Right cardiac atrium (tissue), 5 donors: ENCODE results near the gene PHKG2. TPM values are rescaled to one million over a fixed set of nuclear protein-coding genes. Genes with fewer than 3 reads are reported as not detected.

Source experiments
- ATAC-seq, 2 donors: fragments of 200-7000 bp; cut with Tn5 transposase; one replicate each; pipeline versions ENCODE4 v1.8.0 to v1.9.1; 2020; ENCODE audit warnings: moderate library complexity in 2 of 2, mild to moderate bottlenecking in 1 of 2
- DNase-seq, 3 donors: peaks; one replicate each; pipeline ENCODE4 v3.0.0-alpha.2; 2020
- H3K27ac ChIP-seq: one replicate; pipeline ENCODE4 v1.5.1; 2013; ENCODE audit warnings: mild to moderate bottlenecking, low read length, control low read depth, moderate library complexity
- H3K27me3 ChIP-seq: one replicate; pipeline ENCODE4 v1.6.1; 2013; ENCODE audit not compliant: control insufficient read depth, insufficient read depth
- H3K4me1 ChIP-seq: one replicate; pipeline ENCODE4 v1.6.1; 2013; ENCODE audit warnings: low read length; ENCODE audit not compliant: control insufficient read depth, insufficient read depth
- H3K4me3 ChIP-seq: one replicate; pipeline ENCODE4 v1.5.1; 2013; ENCODE audit warnings: low read length, control low read depth
- H3K9me3 ChIP-seq: one replicate; pipeline ENCODE4 v1.6.1; 2013; ENCODE audit warnings: low read length; ENCODE audit not compliant: control insufficient read depth
- WGBS: extraction: QIAGEN DNeasy Blood & Tissue Kit; methylation state at CpG from one replicate; pipeline ENCODE4 v1.1.7; 2013; 5-methylcytosine and 5-hydroxymethylcytosine counted together
- intact Hi-C, 4 donors: fragments of 100-400 bp; cut with DNase I; formaldehyde crosslinking; loops; one replicate each; pipeline versions ENCODE4 v1.11.0 to v1.14.0; 2022 to 2023
- polyA plus RNA-seq: library from polyadenylated mRNA; stranded (reverse); fragments of 200-250 nt; gene quantifications from one replicate; pipeline ENCODE4 v1.2.3, GENCODE V29; 2013
- total RNA-seq, 4 donors: library from RNA; stranded (reverse); fragmentation: NEBNext Ultra II Directional; extraction: Animal tissue kit (Norgen Biotek cat#: 25700); gene quantifications; one replicate each; pipeline ENCODE4 v1.2.1, GENCODE V29; 2021
- donor health status: healthy with polysubstance abuse.
- donor health status: DM: no; HTN: yes; CAD: no.
- donor health status: DM: no; HTN: no; CAD: no.
- donor health status: DM: no; HTN: yes; CAD: no; lungs with severe emphysema.
- donor health status: DM: yes; HTN: yes; CAD: no.

The PHKG2 gene
- total and polyA plus RNA-seq, 5 donors, result 17.3 to 23.6 (median 19.2) TPM

GRCh38 chr16:30766206-30766932, 18.1 kb downstream of the PHKG2 start:
- no peak for ATAC-seq
- no peaks in the 10 kb centered on the region for H3K27me3 ChIP-seq
- H3K4me1 ChIP-seq, result peaks cover 9% of the 10 kb centered on the region
- intact Hi-C loops, result loop anchor here in 1 of 4 donors (10.0 kb wide), 1 partner anchor 62 kb away; no protein-coding TSS in a partner anchor
- no peaks in the 10 kb centered on the region for H3K9me3 ChIP-seq
- 78% methylated on average over 29 of the region's 29 CpGs for WGBS
- peak in 1 of 3 donors; percentile 56 for DNase-seq
- H3K4me3 ChIP-seq, result no peak overlapping the region
- H3K27ac ChIP-seq, result no peak overlapping the region

DNA sequence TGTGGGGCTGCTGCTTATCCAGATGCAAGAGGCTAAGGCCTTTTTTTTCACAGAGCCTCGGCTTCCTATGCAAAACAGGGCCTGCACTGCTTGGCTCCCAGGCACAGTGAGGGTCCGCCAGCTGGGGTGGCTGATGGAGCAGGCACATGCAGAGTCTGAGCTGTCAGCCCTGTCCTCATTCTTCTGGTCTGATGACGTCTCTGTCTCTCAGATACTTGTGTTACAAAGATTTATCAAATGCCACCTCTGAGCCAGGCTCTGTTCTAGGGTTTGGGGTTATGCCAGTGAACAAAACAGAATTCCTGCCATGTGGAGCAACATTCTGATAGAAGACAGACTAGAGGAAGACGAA, 18.7 kb downstream of the PHKG2 start:
- intact Hi-C loops, result loop anchor here in 1 of 4 donors (10.0 kb wide), 1 partner anchor 62 kb away; no protein-coding TSS in a partner anchor
- DNase-seq (peak in 1 of 3 donors; percentile 42), ATAC-seq (peak; percentile 4 to 39)
- H3K27ac ChIP-seq, result no peak overlapping the region
- peaks cover 9% of the 10 kb centered on the region for H3K4me1 ChIP-seq
- no peaks in the 10 kb centered on the region for H3K9me3 ChIP-seq
- H3K27me3 ChIP-seq, result no peaks in the 10 kb centered on the region
- WGBS, result 55% methylated on average over 4 of the region's 4 CpGs
- no peak overlapping the region for H3K4me3 ChIP-seq

- Histone ChIP-seq H3K4me1 (peaks cover 8% of the 10 kb centered on the region), H3K9me3 (no peaks in the 10 kb centered on the region), H3K4me3 (no peak overlapping the region), H3K27me3 (no peaks in the 10 kb centered on the region), H3K27ac (no peak overlapping the region)
- DNase-seq, result peak in 1 of 3 donors; percentile 49
- ATAC-seq, result no peak
- WGBS, result 83% methylated on average over 18 of the region's 18 CpGs
- intact Hi-C loops, result loop anchor here in 1 of 4 donors (10.0 kb wide), 1 partner anchor 63 kb away; no protein-coding TSS in a partner anchor
Measured at GRCh38 chr16:30767767-30768465, 19.7 kb downstream of the PHKG2 start.

DNA sequence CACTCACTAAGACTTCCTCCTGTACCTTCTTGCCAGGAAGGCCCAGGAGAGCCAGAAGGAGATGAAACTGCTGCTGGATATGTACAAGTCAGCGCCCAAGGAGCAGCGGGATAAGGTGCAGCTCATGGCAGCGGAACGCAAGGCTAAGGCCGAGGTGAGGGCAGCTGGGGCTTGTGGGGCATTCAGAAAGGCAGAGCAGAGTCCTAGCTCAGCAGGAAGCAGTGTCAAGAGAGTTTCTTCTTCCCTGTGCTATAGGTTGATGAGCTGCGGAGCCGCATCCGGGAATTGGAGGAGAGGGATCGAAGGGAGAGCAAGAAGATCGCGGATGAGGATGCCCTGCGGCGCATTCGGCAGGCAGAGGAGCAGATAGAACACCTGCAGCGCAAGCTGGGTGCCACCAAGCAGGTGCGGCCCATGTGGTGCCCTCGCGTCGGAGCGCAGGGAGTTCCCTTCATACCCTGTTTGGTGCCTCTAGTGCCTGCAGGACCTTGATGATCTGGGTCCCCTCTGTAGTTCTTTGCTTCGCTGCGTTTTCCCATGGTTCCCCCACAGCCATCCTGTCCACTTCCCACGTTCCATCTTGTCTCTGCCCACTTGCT, 20.5 kb downstream of the PHKG2 start:
- H3K4me1 ChIP-seq, result peaks cover 3% of the 10 kb centered on the region
- DNase-seq (no peak), ATAC-seq (no peak)
- no peak overlapping the region for H3K4me3 ChIP-seq
- no peaks in the 10 kb centered on the region for H3K27me3 ChIP-seq
- 95% methylated on average over 23 of the region's 23 CpGs for WGBS
- no peak overlapping the region for H3K27ac ChIP-seq
- no peaks in the 10 kb centered on the region for H3K9me3 ChIP-seq
- intact Hi-C loops, result loop anchor here in 1 of 4 donors (10.0 kb wide), 1 partner anchor 64 kb away; no protein-coding TSS in a partner anchor

GRCh38 chr16:30769379-30770089, 21.3 kb downstream of the PHKG2 start:
- intact Hi-C loops, result loop anchor here in 1 of 4 donors (10.0 kb wide), 1 partner anchor 65 kb away; no protein-coding TSS in a partner anchor
- peaks cover 3% of the 10 kb centered on the region for H3K4me1 ChIP-seq
- ATAC-seq, result no peak
- H3K9me3 ChIP-seq, result no peaks in the 10 kb centered on the region
- DNase-seq, result peak in 1 of 3 donors; percentile 32
- H3K27ac ChIP-seq, result no peak overlapping the region
- WGBS, result 94% methylated on average over 17 of the region's 17 CpGs
- H3K27me3 ChIP-seq, result no peaks in the 10 kb centered on the region
- no peak overlapping the region for H3K4me3 ChIP-seq

DNA sequence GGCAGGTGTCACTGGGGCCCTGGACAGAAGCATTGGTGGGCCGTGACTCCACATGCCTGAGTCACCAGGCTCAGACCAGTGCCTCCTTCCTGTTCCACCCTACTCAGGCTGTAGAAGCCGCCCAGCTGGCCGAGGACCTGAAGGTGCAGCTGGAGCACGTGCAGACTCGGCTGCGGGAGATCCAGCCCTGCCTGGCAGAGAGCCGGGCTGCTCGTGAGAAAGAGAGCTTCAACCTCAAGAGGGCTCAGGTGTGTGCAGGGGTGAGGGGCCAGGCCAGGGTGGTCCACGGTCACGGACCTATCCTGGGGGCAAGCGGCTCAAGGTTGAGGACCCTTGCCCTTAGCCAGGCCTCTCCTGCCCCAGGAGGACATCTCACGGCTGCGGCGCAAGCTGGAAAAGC, 23.5 kb downstream of the PHKG2 start:
- intact Hi-C loops, result no loop called here

DNA sequence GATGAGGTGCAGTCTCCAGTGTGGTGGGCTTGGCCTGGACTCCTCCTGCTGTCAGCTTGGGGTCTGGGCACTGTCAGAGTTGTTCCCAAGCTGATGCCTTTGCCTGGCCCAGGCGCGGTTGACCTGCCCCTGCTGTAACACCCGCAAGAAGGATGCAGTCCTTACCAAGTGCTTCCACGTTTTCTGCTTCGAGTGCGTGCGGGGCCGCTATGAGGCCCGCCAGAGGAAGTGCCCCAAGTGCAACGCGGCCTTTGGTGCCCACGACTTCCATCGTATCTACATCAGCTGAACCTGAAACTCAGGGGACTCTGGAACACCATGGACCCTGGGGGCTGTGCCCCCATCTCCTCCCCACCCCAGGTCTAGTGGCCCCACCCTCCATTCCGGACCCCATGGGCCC, 25.6 kb downstream of the PHKG2 start:
- peaks cover 6% of the 10 kb centered on the region for H3K4me1 ChIP-seq
- H3K4me3 ChIP-seq, result no peak overlapping the region
- intact Hi-C loops, result no loop called here
- DNase-seq (peak in 1 of 3 donors; percentile 55), ATAC-seq (no peak)
- WGBS, result 83% methylated on average over 14 of the region's 14 CpGs
- no peak overlapping the region for H3K27ac ChIP-seq
- H3K9me3 ChIP-seq, result no peaks in the 10 kb centered on the region
- H3K27me3 ChIP-seq, result no peaks in the 10 kb centered on the region

More for the DNA sequence above, 23.5 kb downstream of the PHKG2 start:
- Histone ChIP-seq H3K4me3 (no peak overlapping the region), H3K27me3 (no peaks in the 10 kb centered on the region), H3K9me3 (no peaks in the 10 kb centered on the region), H3K4me1 (peaks cover 4% of the 10 kb centered on the region), H3K27ac (no peak overlapping the region)
- 90% methylated on average over 14 of the region's 14 CpGs for whole genome bisulfite sequencing
- ATAC-seq (no peak), DNase-seq (peak in 1 of 3 donors; percentile 56)

DNA sequence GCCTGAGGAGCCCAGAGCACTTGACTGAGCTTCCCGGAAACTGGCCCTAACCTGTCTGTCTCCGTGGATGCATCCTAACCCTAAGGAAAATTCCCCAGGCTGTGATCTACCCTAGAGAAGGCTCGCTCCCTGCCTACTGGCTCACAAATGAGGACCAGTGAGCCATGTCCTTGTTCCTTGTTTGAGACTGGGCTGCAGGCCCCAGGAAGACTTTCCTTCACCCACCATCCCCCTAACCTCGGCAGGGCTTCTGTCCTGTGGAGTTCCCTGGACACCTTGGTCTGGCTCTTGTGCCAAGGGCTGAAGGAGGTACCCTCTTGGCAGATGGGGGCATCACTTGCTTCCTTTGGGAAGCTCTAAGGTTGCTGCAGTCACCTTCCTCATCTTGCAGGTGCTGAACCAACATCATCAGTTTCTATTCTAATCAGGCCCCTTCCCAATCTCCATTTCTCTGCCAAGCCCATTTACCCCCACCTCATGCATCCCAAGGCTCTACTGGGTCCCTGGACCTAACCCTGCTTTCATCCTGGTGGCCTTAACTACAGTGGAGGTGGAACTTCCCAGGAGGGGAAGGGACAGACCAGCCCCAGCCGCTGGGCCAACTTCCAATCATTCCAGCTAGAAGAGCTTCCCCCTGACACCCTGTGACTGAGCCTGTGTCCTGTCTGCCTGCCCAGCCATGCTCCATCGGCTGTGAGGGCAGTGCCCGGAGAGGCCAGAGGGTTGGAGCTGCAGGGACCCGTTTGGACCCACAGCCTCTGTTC, 26.3 kb downstream of the PHKG2 start:
- no peaks in the 10 kb centered on the region for H3K27me3 ChIP-seq

DNA sequence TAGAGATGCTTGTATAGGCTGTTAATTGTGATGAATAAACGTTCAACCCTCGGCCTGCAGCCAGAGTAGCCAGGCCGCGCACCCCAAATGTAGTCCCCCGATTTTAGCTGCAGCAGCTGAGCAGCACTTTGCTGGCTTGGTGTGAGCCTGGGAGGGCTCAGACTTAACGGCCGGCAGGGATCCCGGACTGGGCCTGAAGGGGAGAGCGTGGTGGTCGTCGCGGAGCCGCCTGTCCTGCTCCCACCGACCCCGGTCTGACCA, 26.8 kb downstream of the PHKG2 start:
- H3K4me3 ChIP-seq, result peak overlapping the region; percentile 66
- peak overlapping the region; percentile 84 for H3K27ac ChIP-seq
- H3K9me3 ChIP-seq, result no peaks in the 10 kb centered on the region
- H3K27me3 ChIP-seq, result no peaks in the 10 kb centered on the region
- ATAC-seq (no peak), DNase-seq (no peak)
- peaks cover 6% of the 10 kb centered on the region for H3K4me1 ChIP-seq
- whole genome bisulfite sequencing, result 7% methylated on average over 15 of the region's 15 CpGs
- intact Hi-C loops, result no loop called here

More for the DNA sequence above, 26.3 kb downstream of the PHKG2 start:
- Histone ChIP-seq H3K4me1 (peaks cover 6% of the 10 kb centered on the region), H3K9me3 (no peaks in the 10 kb centered on the region), H3K4me3 (peak overlapping the region; percentile 66), H3K27ac (peak overlapping the region; percentile 84)
- ATAC-seq (peak; percentile 22 to 24), DNase-seq (peak in 1 of 3 donors; percentile 79)
- WGBS, result 46% methylated on average over 8 of the region's 8 CpGs
- intact Hi-C loops, result no loop called here
